Osteoblast (primary cell): ENCODE measurements around the gene BDKRB1. TPM values are rescaled to one million over a fixed set of nuclear protein-coding genes. Genes with fewer than 3 reads are reported as not detected.

ENCODE experiments used
- DNase-seq: peaks from one replicate; pipeline ENCODE4 v3.0.0; 2011; ENCODE audit warnings: low spot score, mixed read lengths; ENCODE audit not compliant: insufficient read length; ENCODE audit errors: missing footprints
- H2AFZ ChIP-seq: 2 replicates; pipeline ENCODE4 v1.6.0; 2011; ENCODE audit warnings: mild to moderate bottlenecking, low read length
- H3K27ac ChIP-seq: 2 replicates; pipeline ENCODE4 v1.5.1; 2011; ENCODE audit warnings: mild to moderate bottlenecking, low read depth, low read length, moderate library complexity
- H3K27me3 ChIP-seq: 2 replicates; pipeline ENCODE4 v1.6.0; 2012; ENCODE audit warnings: mild to moderate bottlenecking, control low read depth, inconsistent platforms, low read length, moderate library complexity; ENCODE audit not compliant: insufficient read depth
- H3K36me3 ChIP-seq: 2 replicates; pipeline ENCODE4 v1.5.1; 2011; ENCODE audit warnings: mild to moderate bottlenecking, low read length, control low read depth, moderate library complexity; ENCODE audit not compliant: insufficient read depth
- H3K4me1 ChIP-seq: 2 replicates; pipeline ENCODE4 v1.5.1; 2011; ENCODE audit warnings: mild to moderate bottlenecking, low read length, control low read depth, moderate library complexity; ENCODE audit not compliant: insufficient read depth
- H3K4me2 ChIP-seq: 2 replicates; pipeline ENCODE4 v1.6.0; 2011; ENCODE audit warnings: mild to moderate bottlenecking, low read length; ENCODE audit not compliant: insufficient read depth
- H3K4me3 ChIP-seq: fragments of 200-600 bp; sonication (generic); 3 replicates; pipeline ENCODE4 v1.5.1; 2012; ENCODE audit warnings: mild to moderate bottlenecking, low read length, inconsistent platforms; ENCODE audit not compliant: insufficient read depth
- H3K79me2 ChIP-seq: 2 replicates; pipeline ENCODE4 v1.6.0; 2012; ENCODE audit warnings: mild to moderate bottlenecking, low read length, control low read depth, inconsistent platforms; ENCODE audit not compliant: insufficient read depth
- H3K9me3 ChIP-seq: 2 replicates; pipeline ENCODE4 v1.5.1; 2011; ENCODE audit warnings: low read depth, low read length, control low read depth
- H4K20me1 ChIP-seq: 2 replicates; pipeline ENCODE4 v1.6.0; 2012; ENCODE audit warnings: mild to moderate bottlenecking, low read length, control low read depth; ENCODE audit not compliant: insufficient read depth
- total RNA-seq: library from RNA; depleted of rRNA; stranded (reverse); fragments of >200 nt; gene quantifications from 2 replicates; pipeline ENCODE4 v1.2.3, GENCODE V29; 2012
- TF ChIP-seq, protein P1 (sequence below): IDR thresholded peaks from 2 replicates; pipeline ENCODE4 v1.5.1; 2011; ENCODE audit warnings: mild to moderate bottlenecking, low read depth, low read length, moderate library complexity; ENCODE audit errors: extremely low read depth

The BDKRB1 gene
- total RNA-seq, 1 donor = 0.72 TPM

DNA sequence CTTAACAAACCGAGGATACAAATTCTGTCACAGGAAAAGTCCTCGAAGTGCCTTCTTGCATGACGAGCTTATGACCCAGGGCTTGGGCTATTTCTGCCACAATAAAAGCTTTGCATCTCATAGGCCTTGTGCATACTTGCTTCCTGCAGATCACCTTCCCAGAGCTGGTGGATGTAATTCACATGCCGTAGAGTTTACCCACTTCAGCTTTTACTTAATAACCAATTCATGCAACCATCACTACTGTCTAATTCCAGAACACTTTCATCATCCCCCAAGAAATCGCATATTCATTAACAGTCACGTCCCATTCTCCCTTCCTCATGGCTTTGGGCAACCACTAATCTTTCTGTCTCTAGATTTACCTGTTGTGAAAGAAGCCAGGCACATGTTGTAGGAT lies 9.0 kb upstream of the BDKRB1 start:
- Histone ChIP-seq H3K4me3 (no peak overlapping the region), H3K4me1 (peaks cover 39% of the 10 kb centered on the region), H3K27me3 (no peaks in the 10 kb centered on the region), H3K36me3 (peaks cover 4% of the 10 kb centered on the region), H3K79me2 (no peaks in the 10 kb centered on the region), H3K4me2 (no peak overlapping the region), H3K27ac (peak overlapping the region; percentile 89), H4K20me1 (no peaks in the 10 kb centered on the region), H3K9me3 (no peaks in the 10 kb centered on the region), H2AFZ (no peak overlapping the region)
- TF ChIP-seq, protein P1, sequence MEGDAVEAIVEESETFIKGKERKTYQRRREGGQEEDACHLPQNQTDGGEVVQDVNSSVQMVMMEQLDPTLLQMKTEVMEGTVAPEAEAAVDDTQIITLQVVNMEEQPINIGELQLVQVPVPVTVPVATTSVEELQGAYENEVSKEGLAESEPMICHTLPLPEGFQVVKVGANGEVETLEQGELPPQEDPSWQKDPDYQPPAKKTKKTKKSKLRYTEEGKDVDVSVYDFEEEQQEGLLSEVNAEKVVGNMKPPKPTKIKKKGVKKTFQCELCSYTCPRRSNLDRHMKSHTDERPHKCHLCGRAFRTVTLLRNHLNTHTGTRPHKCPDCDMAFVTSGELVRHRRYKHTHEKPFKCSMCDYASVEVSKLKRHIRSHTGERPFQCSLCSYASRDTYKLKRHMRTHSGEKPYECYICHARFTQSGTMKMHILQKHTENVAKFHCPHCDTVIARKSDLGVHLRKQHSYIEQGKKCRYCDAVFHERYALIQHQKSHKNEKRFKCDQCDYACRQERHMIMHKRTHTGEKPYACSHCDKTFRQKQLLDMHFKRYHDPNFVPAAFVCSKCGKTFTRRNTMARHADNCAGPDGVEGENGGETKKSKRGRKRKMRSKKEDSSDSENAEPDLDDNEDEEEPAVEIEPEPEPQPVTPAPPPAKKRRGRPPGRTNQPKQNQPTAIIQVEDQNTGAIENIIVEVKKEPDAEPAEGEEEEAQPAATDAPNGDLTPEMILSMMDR = no peak
- DNase-seq = no peak

DNA sequence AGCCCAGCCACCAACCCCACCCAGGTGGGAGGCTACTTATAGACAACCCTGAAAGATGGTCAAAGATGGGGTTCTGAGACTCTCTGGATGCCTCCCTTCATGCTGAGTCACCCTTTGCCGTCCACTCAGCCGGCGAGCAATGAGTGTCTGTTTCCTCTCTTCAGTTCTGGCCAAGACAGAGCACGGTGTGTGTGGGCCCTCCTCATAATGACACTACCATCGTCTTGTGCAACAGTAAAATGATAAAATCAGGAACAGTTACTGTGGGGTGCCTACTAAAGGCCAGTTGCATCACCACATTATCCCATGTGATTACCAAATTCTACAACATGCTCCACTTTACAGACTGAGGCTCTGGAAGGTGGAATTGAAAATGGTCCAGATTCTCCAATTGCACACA lies 7.0 kb upstream of the BDKRB1 start:
- Histone ChIP-seq H3K4me2 (no peak overlapping the region), H4K20me1 (no peaks in the 10 kb centered on the region), H3K9me3 (no peaks in the 10 kb centered on the region), H3K36me3 (no peaks in the 10 kb centered on the region), H3K4me3 (no peak overlapping the region), H3K79me2 (no peaks in the 10 kb centered on the region), H2AFZ (no peak overlapping the region), H3K27ac (peak overlapping the region; percentile 64), H3K27me3 (no peaks in the 10 kb centered on the region), H3K4me1 (peaks cover 55% of the 10 kb centered on the region)
- DNase-seq = peak; percentile 90
- TF ChIP-seq, protein P1 = no peak

- no peak for DNase-seq
- H3K27me3 ChIP-seq = no peaks in the 10 kb centered on the region
- no peaks in the 10 kb centered on the region for H3K79me2 ChIP-seq
- no peak overlapping the region for H2AFZ ChIP-seq
- no peaks in the 10 kb centered on the region for H4K20me1 ChIP-seq
- H3K4me1 ChIP-seq = peaks cover 63% of the 10 kb centered on the region
- TF ChIP-seq, protein P1 = no peak
- no peak overlapping the region for H3K4me3 ChIP-seq
- H3K9me3 ChIP-seq = no peaks in the 10 kb centered on the region
- H3K27ac ChIP-seq = no peak overlapping the region
- H3K36me3 ChIP-seq = no peaks in the 10 kb centered on the region
- H3K4me2 ChIP-seq = no peak overlapping the region
Measured at GRCh38 chr14:96250485-96250884, 5.5 kb upstream of the BDKRB1 start.

GRCh38 chr14:96251656-96252155 lies 4.3 kb upstream of the BDKRB1 start:
- TF ChIP-seq, protein P1 = no peak
- Histone ChIP-seq H3K9me3 (no peaks in the 10 kb centered on the region), H4K20me1 (no peaks in the 10 kb centered on the region), H3K4me3 (no peak overlapping the region), H3K27me3 (no peaks in the 10 kb centered on the region), H3K4me2 (no peak overlapping the region), H2AFZ (no peak overlapping the region), H3K79me2 (no peaks in the 10 kb centered on the region), H3K36me3 (no peaks in the 10 kb centered on the region), H3K27ac (peak overlapping the region; percentile 76), H3K4me1 (peaks cover 63% of the 10 kb centered on the region)
- no peak for DNase-seq
